GM20000 (cell line): ENCODE results near the gene GNB3.
"Not testable (repeated sequence)": the region's sequence is repeated elsewhere in the genome, so short reads cannot be mapped to it uniquely, and the experiment has no call there.

Experiments
- DNase-seq: peaks from one replicate; pipeline ENCODE4 v3.0.0; 2012; ENCODE audit warnings: low spot score
- CTCF ChIP-seq: IDR thresholded peaks from 2 replicates; pipeline ENCODE4 v1.5.1; 2012; ENCODE audit warnings: mild to moderate bottlenecking, control low read depth; ENCODE audit errors: extremely low read depth, missing control alignments

GNB3 gene

GRCh38 chr12:6869049-6870021, 28.6 kb downstream of the GNB3 start:
- TF ChIP-seq CTCF: peak; percentile 74
- DNase-seq: peak; percentile 83

GRCh38 chr12:6870304-6870703, 29.6 kb downstream of the GNB3 start:
- DNase-seq: not testable (repeated sequence)

GRCh38 chr12:6871052-6871957, 30.6 kb downstream of the GNB3 start:
- peak; percentile 57 for DNase-seq
- TF ChIP-seq CTCF: no peak

- peak; percentile 100 for TF ChIP-seq CTCF
- peak; percentile 89 for DNase-seq
Measured at GRCh38 chr12:6872073-6873048, 31.6 kb downstream of the GNB3 start.

- TF ChIP-seq CTCF: no peak
- DNase-seq: peak; percentile 98
Measured at GRCh38 chr12:6873094-6874014, 32.6 kb downstream of the GNB3 start, which contains the start of gene SPSB2. TSS of gene SPSB2 (minus strand) at chr12:6873303. CDS start at chr12:6872901, 402 bp downstream.

GRCh38 chr12:6874015-6874368, 33.3 kb downstream of the GNB3 start:
- not testable (repeated sequence) for DNase-seq

GRCh38 chr12:6879824-6880223, 39.1 kb downstream of the GNB3 start:
- not testable (repeated sequence) for DNase-seq
